Lung (tissue), 12 donors: ENCODE measurements around the gene ATXN1. TPM values are rescaled to one million over a fixed set of nuclear protein-coding genes. Genes with fewer than 3 reads are reported as not detected.

ENCODE experiments used
- ATAC-seq: fragments of 200-7000 bp; cut with Tn5 transposase; one replicate; pipeline ENCODE4 v1.9.1; 2020; ENCODE audit warnings: moderate number of reproducible peaks; ENCODE audit not compliant: insufficient read depth, low FRiP score
- DNase-seq, 3 donors: peaks; one replicate each; pipeline ENCODE4 v3.0.0-alpha.2; 2013 to 2017
- H3K27ac ChIP-seq, 2 donors: one replicate each; pipeline ENCODE4 v1.5.1; 2013; ENCODE audit warnings: mild to moderate bottlenecking in 2 of 2, moderate library complexity in 2 of 2, control low read depth in 1 of 2, inconsistent platforms in 1 of 2, low read depth in 1 of 2, low read length in 1 of 2
- H3K27me3 ChIP-seq, 3 donors: one replicate each; pipeline ENCODE4 v1.5.1; 2013; ENCODE audit warnings: low read length in 2 of 3; ENCODE audit not compliant: control insufficient read depth in 3 of 3, insufficient read depth in 3 of 3
- H3K36me3 ChIP-seq, 4 donors: one replicate each; pipeline ENCODE4 v1.5.1; 2013; ENCODE audit warnings: low read length in 4 of 4, mild to moderate bottlenecking in 1 of 4, moderate library complexity in 1 of 4; ENCODE audit not compliant: control insufficient read depth in 4 of 4, insufficient read depth in 4 of 4
- H3K4me1 ChIP-seq, 5 donors: one replicate each; pipeline ENCODE4 v1.5.1; 2013; ENCODE audit warnings: low read length in 5 of 5, mild to moderate bottlenecking in 2 of 5, moderate library complexity in 1 of 5; ENCODE audit not compliant: control insufficient read depth in 5 of 5, insufficient read depth in 5 of 5
- H3K4me3 ChIP-seq: one replicate; pipeline ENCODE4 v1.5.1; 2013; ENCODE audit warnings: mild to moderate bottlenecking, control low read depth, moderate library complexity
- H3K9ac ChIP-seq, 2 donors: one replicate each; pipeline ENCODE4 v1.5.1; 2013; ENCODE audit warnings: low read length in 2 of 2, control low read depth in 1 of 2; ENCODE audit not compliant: insufficient read depth in 1 of 2
- H3K9me3 ChIP-seq, 4 donors: one replicate each; pipeline ENCODE4 v1.5.1; 2013; ENCODE audit warnings: low read length in 3 of 4, mild to moderate bottlenecking in 1 of 4, moderate library complexity in 1 of 4; ENCODE audit not compliant: control insufficient read depth in 4 of 4, insufficient read depth in 3 of 4
- WGBS, 2 donors: extraction: QIAGEN DNeasy Blood & Tissue Kit; methylation state at CpG; one replicate each; pipeline ENCODE4 v1.1.7; 2013; 5-methylcytosine and 5-hydroxymethylcytosine counted together
- polyA plus RNA-seq, 2 donors: library from polyadenylated mRNA; stranded (reverse); fragments of 200-250 nt; gene quantifications; one replicate each; pipeline ENCODE4 v1.2.1, GENCODE V29; 2013
- total RNA-seq, 2 donors: library from RNA; depleted of rRNA in 1 of 2; stranded (reverse); fragments of >200 nt in 1 of 2; gene quantifications; one replicate each; pipeline ENCODE4 v1.2.1, GENCODE V29; 2014 to 2021
- TF ChIP-seq, protein P1 (sequence below): IDR thresholded peaks from 2 replicates; pipeline ENCODE4 v1.5.1; 2012; ENCODE audit warnings: mild to moderate bottlenecking; ENCODE audit errors: control extremely low read depth, extremely low read depth
- donor health status: control.
- donor health status: control.
- donor health status: Bipolar disorder and iron deficiency.
- donor health status: healthy.
- donor health status: DM: yes; HTN: yes; CAD: no.

Gene ATXN1
- total and polyA plus RNA-seq, 4 donors, result 9.7 to 108 (median 34.9) TPM

DNA sequence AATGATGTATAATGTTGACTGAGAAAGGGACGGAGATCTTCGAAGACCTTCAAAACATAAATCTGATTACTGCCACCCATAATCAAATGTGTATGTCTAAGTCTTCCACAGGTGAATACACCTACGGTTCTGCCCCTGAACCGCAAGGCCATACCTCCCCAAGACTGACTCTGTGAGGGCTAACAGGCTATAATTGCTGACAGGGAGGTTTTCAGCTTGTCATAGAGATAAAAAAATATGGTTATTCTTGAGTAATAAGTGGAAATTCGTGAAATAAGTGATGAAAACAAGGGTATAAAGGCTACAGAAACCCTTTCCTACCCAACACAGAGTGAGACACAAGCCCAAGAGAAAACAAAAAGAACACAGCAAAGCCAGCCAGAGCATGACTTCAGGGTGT lies 188.9 kb downstream of the ATXN1 start:
- Histone ChIP-seq H3K36me3 (peaks cover 0 to 7% (median 1%) of the 10 kb centered on the region in 4 donors), H3K27me3 (no peaks in the 10 kb centered on the region), H3K4me1 (peaks cover 0 to 14% (median 3%) of the 10 kb centered on the region in 5 donors), H3K27ac (no peak overlapping the region), H3K9ac (no peak overlapping the region), H3K9me3 (no peaks in the 10 kb centered on the region), H3K4me3 (no peak overlapping the region)
- ATAC-seq (no peak), DNase-seq (no peak)
- TF ChIP-seq, protein P1, sequence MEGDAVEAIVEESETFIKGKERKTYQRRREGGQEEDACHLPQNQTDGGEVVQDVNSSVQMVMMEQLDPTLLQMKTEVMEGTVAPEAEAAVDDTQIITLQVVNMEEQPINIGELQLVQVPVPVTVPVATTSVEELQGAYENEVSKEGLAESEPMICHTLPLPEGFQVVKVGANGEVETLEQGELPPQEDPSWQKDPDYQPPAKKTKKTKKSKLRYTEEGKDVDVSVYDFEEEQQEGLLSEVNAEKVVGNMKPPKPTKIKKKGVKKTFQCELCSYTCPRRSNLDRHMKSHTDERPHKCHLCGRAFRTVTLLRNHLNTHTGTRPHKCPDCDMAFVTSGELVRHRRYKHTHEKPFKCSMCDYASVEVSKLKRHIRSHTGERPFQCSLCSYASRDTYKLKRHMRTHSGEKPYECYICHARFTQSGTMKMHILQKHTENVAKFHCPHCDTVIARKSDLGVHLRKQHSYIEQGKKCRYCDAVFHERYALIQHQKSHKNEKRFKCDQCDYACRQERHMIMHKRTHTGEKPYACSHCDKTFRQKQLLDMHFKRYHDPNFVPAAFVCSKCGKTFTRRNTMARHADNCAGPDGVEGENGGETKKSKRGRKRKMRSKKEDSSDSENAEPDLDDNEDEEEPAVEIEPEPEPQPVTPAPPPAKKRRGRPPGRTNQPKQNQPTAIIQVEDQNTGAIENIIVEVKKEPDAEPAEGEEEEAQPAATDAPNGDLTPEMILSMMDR, result no peak
- 90 to 93% methylated on average over 5 of the region's 5 CpGs for WGBS, 2 donors

DNA sequence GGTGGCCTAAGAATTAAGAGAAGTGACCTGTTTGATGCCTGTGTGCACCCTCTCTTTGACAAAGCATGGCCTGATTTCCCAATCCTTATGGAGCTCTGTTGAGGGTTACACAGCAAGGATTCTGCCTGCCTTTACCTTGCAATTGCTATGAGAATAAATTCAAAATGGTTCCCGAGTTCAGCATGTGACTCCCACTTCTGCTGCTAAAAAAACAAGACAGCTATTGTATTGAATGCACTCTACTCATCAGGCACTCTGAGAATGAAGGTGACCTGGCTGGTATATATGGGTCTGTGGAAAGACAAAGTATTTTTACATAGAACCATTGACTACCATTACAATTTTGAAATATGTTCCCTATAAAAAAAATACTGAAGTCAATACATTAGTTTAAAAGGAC lies 190.3 kb downstream of the ATXN1 start:
- WGBS, 2 donors, result 91 to 97% methylated on average over 1 of the region's 1 CpG
- ATAC-seq (no peak), DNase-seq (no peak)
- TF ChIP-seq, protein P1, result no peak
- peaks cover 0 to 14% (median 3%) of the 10 kb centered on the region in 5 donors for H3K4me1 ChIP-seq
- H3K9me3 ChIP-seq, result no peaks in the 10 kb centered on the region
- no peaks in the 10 kb centered on the region for H3K27me3 ChIP-seq
- peaks cover 0 to 7% (median 1%) of the 10 kb centered on the region in 4 donors for H3K36me3 ChIP-seq
- no peak overlapping the region for H3K27ac ChIP-seq
- H3K9ac ChIP-seq, result no peak overlapping the region
- no peak overlapping the region for H3K4me3 ChIP-seq

DNA sequence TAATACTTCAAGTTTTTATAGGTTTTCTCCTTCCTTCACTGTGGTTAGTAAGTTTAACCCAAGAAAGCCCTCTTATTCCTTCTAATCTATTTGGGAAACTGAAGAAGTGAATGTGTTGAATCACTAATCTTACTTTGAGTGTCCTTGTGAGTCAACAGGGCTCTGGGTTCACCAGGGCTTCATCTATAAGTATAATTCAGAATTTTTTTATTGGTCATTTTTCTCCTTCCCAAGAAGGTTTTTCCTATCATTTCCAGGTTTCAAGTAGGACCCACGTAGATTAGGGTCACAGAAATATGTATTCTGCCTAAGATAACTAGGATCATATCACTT lies 191.1 kb downstream of the ATXN1 start:
- H3K27ac ChIP-seq, result no peak overlapping the region
- H3K36me3 ChIP-seq, result peaks cover 0 to 7% (median 1%) of the 10 kb centered on the region in 4 donors
- H3K27me3 ChIP-seq, result no peaks in the 10 kb centered on the region
- ATAC-seq (no peak), DNase-seq (no peak)
- peaks cover 0 to 17% (median 3%) of the 10 kb centered on the region in 5 donors for H3K4me1 ChIP-seq
- no peak overlapping the region for H3K4me3 ChIP-seq
- 95 to 98% methylated on average over 1 of the region's 1 CpG for WGBS, 2 donors
- H3K9me3 ChIP-seq, result no peaks in the 10 kb centered on the region
- H3K9ac ChIP-seq, result no peak overlapping the region
- TF ChIP-seq, protein P1, result no peak

DNA sequence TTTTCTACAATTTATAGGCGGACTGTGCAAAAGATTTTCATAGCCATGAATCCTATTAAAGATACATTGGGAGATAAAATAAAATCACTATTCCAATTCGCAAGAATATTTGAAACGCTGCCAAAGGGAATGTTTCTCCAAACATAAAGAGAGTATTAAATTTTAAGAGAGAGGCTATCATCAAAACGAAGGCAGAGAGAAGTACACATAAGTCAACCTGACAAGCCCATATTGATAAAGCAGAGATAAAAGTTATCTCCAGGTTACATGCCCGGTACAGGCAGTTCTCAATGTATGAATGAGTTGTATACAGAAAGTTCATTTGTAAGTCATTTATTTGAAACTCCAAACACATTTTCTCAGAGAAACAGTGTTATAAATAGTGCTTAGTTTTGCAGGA lies 193.1 kb downstream of the ATXN1 start:
- no peak overlapping the region for H3K4me3 ChIP-seq
- no peaks in the 10 kb centered on the region for H3K27me3 ChIP-seq
- ATAC-seq, result no peak
- no peaks in the 10 kb centered on the region for H3K9me3 ChIP-seq
- no peak overlapping the region for H3K9ac ChIP-seq
- H3K36me3 ChIP-seq, result peaks cover 0 to 7% (median 2%) of the 10 kb centered on the region in 4 donors
- TF ChIP-seq, protein P1, result no peak
- H3K27ac ChIP-seq, result no peak overlapping the region
- 66 to 71% methylated on average over 5 of the region's 5 CpGs for WGBS, 2 donors
- H3K4me1 ChIP-seq, result peaks cover 0 to 26% (median 5%) of the 10 kb centered on the region in 5 donors
- peak in 1 of 3 donors; percentile 31 for DNase-seq
